KOPT-K1 (cell line): ENCODE results near the gene UBTD1.
"Not testable (repeated sequence)": the region's sequence is repeated elsewhere in the genome, so short reads cannot be mapped to it uniquely, and the experiment has no call there.

Experiments
- H3K27ac ChIP-seq: fragments of 200-600 bp; sonication (generic); 2 replicates; pipeline ENCODE4 v1.5.1; 2016; ENCODE audit warnings: antibody characterized with exemption, mild to moderate bottlenecking, low read depth, low read length; ENCODE audit not compliant: poor library complexity, severe bottlenecking
- H3K36me3 ChIP-seq: fragments of 200-600 bp; sonication (generic); 2 replicates; pipeline ENCODE4 v1.5.1; 2017; ENCODE audit warnings: antibody characterized with exemption, mild to moderate bottlenecking, low read length, moderate library complexity; ENCODE audit not compliant: insufficient read depth
- H3K9me3 ChIP-seq: fragments of 200-600 bp; sonication (generic); 2 replicates; pipeline ENCODE4 v1.5.1; 2017; ENCODE audit warnings: antibody characterized with exemption, low read length, mild to moderate bottlenecking; ENCODE audit not compliant: insufficient read depth, poor library complexity, severe bottlenecking

The UBTD1 gene

DNA sequence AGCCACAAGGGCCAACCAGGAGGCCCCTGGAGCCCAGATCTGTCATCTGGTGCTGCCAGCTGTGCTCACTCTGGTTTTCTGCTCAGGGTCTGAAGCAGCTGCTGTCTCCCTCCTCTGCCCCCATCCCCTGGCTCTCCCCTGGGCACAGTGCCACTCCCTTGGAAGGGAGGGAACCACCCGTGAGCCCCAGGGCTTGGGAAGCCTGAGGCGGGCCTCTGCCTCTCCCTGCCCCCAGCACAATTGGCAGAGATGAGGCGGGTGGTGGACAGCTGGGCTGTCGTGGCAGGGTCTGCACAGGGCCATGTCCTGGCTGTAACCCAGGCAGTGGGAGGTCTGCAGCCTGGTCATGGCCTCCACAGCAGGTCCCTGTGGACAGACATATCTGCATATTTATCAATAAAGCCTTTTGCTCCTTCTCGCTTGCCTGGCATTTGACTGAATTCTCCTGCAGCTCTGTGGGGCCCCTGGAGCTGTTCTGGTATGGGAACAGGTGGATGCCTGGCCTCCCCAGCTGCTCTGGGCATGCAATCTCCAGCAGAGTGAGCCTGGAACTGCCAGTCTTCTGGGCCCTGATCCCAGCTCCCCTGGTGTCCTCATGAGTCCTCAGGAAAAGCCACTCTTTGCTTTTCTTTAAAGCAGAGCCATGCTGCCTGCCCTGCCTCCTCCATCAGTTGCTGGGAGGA is 72.2 kb downstream of the UBTD1 start:
- no peak overlapping the region for H3K27ac ChIP-seq
- no peaks in the 10 kb centered on the region for H3K36me3 ChIP-seq
- H3K9me3 ChIP-seq = no peaks in the 10 kb centered on the region

DNA sequence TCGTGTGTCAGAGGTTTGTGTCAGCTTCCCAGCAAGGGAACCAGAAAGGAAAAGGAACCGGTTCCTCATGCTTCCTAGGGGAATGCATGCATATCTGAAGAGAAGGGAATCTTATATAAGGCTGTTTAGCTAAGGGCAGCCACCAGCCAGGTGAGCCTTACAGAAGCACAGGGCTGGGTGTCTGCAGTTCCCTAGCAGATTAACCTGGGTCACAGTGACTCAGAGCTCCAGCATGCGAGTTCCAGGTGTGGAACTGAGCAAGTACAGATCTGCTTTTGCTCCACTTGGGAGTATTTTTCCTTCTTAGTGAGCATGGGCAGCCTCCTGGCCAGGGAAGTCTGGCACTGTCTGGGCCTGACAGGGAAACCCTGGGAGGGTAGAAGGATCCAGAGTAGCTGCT is 72.9 kb downstream of the UBTD1 start:
- H3K27ac ChIP-seq = no peak overlapping the region
- H3K36me3 ChIP-seq = no peaks in the 10 kb centered on the region
- H3K9me3 ChIP-seq = no peaks in the 10 kb centered on the region

DNA sequence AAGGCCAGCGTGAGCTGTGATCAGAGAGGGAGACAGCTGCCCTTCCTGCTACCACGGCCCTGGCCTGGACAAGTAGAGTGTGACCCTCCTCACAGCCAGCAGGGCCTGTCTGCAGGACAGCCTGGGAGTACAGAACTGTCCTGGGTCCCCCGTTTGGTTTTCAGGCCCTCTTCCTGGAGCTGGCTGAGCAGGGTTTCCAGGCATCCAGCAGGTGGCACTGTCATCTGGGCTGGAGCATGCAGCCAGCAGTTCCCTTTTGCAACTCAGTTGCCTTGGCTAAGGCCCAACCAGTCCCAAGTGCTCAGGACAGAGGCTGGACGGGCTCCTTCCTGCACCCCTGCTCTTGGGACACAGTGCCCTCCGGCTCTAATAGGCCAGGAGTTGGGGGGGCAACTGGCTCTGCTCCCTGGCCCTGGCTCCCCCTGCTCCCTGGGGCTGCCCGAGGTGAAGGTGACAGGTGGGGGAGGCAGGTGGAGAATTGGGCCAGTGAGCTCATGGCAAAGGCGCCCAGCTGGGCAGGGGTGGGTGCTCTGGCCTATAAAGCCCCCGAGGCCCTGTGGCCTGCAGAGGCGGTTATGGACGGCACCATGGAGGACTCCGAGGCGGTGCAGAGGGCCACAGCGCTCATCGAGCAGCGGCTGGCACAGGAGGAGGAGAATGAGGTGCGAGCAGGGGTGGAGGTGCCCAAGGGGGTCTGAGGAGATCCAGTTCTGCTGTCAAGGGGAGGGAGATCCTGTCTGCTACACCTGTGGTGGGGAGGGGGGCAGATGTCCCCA is 73.7 kb downstream of the UBTD1 start, which contains the start of gene ANKRD2:
Gene ANKRD2 (plus strand): TSS at position 566 of the 776 bp plus-strand sequence. CDS start 10 bp downstream, at position 576.
- Histone ChIP-seq H3K27ac (no peak within 1 kb of the TSS), H3K36me3 (no peaks in the 10 kb centered on the region), H3K9me3 (no peaks in the 10 kb centered on the region)

DNA sequence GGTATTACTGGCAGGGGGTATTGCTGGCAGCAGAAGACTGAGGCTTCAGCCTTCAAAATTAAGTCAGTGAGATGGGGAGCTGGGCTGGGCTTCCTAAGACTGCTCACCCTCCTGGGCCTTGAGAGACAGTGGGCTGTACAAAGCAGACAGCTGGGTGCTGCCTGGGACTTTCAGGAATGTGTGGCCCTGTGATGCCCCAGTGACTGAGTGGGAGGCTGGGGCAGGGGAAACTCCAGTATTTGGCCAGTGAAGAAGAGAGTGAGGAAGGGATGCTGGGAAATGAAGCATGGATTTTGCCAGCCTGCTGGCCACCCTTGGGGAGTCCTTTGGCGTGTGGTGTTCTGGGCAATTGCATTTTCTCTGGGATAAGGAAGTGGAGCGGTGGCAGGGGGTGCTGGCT is 74.3 kb downstream of the UBTD1 start:
- no peaks in the 10 kb centered on the region for H3K9me3 ChIP-seq
- no peak overlapping the region for H3K27ac ChIP-seq
- no peaks in the 10 kb centered on the region for H3K36me3 ChIP-seq

DNA sequence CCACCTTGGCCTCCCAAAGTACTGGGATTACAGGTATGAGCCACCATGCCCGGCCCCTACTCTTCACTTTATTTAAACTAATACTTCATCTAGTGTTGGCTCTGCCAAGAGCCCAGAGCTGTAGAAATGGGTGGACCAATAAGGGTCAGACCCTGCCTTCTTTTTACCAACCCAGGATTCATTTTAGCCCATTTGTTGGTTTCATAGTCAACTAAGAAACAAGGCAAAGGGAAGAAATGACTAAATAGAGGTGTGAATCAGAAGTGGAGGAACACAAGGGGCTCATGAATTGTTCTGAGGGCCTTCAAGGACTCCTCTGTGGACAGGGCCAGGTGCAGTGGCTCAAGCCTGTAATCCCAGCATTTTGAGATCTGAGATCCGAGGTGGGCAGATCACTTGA is 74.9 kb downstream of the UBTD1 start:
- H3K9me3 ChIP-seq = no peaks in the 10 kb centered on the region
- H3K27ac ChIP-seq = no peak overlapping the region
- H3K36me3 ChIP-seq = no peaks in the 10 kb centered on the region

DNA sequence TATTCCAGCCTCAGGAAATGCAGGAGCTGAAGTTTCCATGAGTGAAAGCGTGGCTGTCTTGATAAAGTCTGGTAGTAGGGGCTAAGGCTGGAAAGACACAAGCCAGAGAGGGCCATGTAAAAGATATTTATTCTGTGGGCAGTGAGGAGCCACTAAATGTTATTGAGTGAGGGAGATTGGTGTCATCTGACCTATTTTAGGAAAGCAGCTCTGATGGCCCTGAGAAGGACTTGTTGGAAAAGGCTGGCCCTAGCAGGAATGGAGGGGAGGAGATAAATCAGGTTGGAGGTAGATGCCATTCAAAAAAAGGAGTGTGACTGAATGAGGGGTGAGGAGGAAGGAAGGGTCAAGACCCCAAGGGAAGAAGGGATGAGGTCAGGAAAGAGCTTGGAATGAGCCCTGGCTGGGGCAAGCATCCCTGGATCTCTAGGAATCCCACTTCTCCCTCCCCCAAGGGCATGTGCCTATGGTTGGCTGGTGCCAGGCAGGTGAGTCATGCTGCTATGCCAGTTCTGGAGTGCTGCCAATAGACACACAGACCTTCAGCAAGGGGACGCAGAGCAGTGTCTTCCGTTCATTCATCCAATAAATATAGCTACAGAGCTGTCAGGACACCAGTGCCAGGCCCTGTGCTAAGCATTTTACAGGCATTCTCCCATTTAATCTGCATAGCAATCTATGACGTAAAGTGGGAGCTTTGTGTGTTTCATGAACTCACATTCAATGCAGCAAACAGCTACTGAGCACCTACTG is 75.8 kb downstream of the UBTD1 start:
- no peak overlapping the region for H3K27ac ChIP-seq

DNA sequence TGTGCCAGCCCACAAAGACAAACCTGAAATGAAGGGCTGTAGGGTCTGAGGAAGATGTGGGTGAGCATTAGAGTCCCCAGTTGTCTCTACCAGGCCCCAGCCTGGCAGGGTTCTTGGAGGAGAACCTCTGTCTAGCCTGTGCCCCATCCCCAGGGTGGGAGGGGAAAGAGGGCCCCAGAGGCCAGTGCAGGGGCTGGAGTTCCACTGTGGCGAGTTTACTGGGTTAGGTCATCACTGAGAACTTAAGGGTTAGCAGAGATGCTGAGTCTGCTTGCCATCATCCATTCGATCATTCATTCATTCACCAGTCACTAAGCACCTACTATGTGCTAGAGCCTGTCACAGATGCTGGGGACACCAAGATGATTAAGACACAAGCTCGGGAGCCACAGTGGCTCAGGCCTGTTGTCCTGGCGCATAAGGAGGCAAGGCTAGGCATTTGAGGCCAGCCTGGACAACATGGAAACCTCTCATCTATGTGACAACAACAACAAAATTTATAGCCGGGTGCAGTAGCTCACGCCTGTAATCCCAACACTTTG is 76.5 kb downstream of the UBTD1 start:
- no peaks in the 10 kb centered on the region for H3K36me3 ChIP-seq
- H3K9me3 ChIP-seq = no peaks in the 10 kb centered on the region
- no peak overlapping the region for H3K27ac ChIP-seq

More for the DNA sequence above, 75.8 kb downstream of the UBTD1 start:
- H3K9me3 ChIP-seq = no peaks in the 10 kb centered on the region
- no peaks in the 10 kb centered on the region for H3K36me3 ChIP-seq

DNA sequence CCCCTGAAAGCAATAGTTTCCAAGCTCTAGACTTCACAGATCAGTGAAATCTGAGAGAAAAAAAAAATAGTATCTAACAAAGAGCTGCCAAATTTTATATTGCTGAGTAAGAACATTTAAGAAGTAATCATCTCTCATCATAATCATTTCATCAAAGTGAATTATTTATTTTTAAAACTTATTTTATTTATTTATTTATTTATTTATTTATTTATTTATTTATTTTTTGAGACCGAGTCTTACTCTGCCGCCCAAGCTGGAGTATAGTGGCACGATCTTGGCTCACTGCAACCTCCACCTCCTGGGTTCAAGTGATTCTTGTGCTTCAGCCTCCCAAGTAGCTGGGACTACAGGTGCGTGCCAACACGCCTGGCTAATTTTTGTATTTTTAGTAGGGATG is 77.8 kb downstream of the UBTD1 start:
- not testable (repeated sequence) for H3K36me3 ChIP-seq, H3K9me3 ChIP-seq, H3K27ac ChIP-seq

DNA sequence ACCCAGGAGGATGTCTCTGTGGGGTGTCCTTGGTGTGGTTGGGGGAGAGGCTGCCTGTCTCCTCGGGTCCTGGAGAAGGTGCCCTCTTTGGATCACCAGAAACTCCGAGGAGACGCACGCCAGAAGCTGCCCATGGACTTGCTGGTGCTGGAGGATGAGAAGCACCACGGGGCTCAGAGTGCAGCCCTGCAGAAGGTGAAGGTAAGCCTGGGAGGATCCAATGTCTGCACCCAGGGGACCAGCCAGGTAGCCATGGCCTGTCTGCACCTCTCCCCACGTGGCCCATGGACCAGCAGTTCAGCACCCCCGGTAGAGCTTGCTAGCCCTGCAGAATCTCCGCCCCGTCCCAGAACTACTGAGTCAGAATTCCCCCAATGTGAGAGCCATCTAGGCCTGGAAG is 79.0 kb downstream of the UBTD1 start:
- Histone ChIP-seq H3K9me3 (no peaks in the 10 kb centered on the region), H3K27ac (no peak overlapping the region), H3K36me3 (no peaks in the 10 kb centered on the region)

DNA sequence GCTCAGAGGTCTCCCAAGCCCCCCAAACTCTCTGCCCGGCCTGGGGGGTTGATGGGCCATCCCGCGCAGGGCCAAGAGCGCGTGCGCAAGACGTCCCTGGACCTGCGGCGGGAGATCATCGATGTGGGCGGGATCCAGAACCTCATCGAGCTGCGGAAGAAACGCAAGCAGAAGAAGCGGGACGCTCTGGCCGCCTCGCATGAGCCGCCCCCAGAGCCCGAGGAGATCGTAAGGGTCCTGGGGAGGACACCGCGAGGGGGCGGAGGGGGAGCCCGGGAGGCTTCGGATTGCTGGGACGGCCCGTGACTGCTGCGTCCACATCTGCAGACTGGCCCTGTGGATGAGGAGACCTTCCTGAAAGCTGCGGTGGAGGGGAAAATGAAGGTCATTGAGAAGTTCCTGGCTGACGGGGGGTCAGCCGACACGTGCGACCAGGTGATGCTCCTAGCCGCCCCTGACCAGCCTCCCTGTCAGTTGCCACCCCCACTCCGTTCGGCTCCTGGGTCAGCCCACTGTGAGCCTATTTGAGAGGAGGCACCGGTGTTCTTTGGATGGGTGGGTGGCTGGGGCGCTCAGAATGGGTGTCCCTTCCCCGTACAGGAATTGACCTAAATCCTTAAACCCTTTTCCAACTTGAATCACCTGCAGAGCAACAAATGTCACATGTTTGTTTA is 79.6 kb downstream of the UBTD1 start:
- no peak overlapping the region for H3K27ac ChIP-seq
- no peaks in the 10 kb centered on the region for H3K36me3 ChIP-seq

DNA sequence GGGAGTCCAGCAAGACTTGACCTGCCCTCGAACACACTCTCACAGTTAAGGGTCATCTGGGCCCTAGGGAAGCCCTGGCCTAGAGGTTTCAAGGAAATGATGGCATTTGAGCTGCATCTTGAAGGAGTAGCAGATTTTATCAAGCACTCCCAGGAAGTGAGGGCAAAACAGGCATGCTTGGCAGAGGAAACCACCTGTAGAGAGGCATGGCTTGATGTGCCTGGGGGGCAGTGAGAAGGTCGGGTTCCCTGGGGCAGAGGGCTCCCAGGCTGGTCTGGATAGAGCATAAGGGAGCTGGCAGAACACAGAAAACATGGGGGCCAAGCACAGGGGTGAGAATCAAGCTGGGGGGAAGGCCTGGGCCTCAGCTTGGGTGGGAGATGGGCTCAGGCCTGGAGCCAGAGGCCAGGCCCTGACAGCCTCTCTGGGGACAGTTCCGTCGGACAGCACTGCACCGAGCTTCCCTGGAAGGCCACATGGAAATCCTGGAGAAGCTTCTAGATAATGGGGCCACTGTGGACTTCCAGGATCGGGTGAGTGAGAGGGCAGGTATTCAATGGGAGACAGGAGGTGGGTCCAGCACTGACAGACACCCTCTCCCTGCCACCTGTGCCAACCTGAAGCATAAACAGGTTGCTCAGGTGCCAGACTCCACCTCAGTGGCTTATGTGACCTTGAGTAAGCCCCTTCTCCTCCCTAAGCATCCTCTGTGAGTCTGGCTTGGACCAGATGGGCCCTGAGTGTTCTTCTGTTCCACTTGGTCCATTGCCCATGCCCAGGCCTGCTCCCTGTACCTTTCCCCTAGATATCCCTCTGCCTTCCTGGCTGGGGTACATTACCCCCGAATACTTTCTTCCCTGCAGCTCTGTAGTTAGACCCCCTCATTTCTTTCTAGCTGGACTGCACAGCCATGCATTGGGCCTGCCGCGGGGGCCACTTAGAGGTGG is 82.0 kb downstream of the UBTD1 start:
- no peaks in the 10 kb centered on the region for H3K9me3 ChIP-seq
- no peak overlapping the region for H3K27ac ChIP-seq
- no peaks in the 10 kb centered on the region for H3K36me3 ChIP-seq

More for the DNA sequence above, 79.6 kb downstream of the UBTD1 start:
- no peaks in the 10 kb centered on the region for H3K9me3 ChIP-seq

DNA sequence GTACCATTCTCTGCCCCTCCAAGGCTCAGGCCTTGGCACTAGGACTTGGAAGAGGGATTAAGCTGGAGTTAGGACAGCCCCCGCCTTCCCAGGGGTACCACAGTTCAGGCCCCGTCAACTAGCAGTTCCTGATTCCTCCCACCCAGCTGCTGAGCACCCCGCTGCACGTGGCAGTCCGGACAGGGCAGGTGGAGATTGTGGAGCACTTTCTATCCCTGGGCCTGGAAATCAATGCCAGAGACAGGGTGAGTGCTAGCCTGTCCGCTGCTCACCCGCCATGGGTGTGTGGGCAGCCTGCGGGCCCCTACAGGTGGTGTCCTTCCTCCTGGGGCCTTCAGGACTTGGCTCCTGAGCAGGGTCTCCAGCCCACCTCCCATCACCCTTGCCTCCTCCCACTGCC is 83.4 kb downstream of the UBTD1 start:
- no peak overlapping the region for H3K27ac ChIP-seq
- H3K36me3 ChIP-seq = no peaks in the 10 kb centered on the region
- no peaks in the 10 kb centered on the region for H3K9me3 ChIP-seq

DNA sequence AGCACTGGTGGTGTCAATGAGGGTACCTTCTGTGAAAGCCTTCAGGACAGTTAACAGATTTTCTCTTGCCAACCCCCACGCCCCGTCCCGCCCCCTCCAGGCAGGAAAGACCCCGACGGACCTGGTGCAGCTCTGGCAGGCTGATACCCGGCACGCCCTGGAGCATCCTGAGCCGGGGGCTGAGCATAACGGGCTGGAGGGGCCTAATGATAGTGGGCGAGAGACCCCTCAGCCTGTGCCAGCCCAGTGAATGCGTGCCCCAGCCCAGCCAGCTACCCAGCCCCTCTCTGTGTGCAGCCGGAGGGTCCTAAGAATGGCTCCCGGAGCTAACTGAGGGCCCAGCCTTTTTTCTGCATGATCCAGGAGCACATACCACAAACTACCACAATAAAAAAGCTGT is 84.8 kb downstream of the UBTD1 start:
- no peaks in the 10 kb centered on the region for H3K36me3 ChIP-seq
- H3K27ac ChIP-seq = no peak overlapping the region
- H3K9me3 ChIP-seq = no peaks in the 10 kb centered on the region
